SK-N-SH (cell line): Measurements from ENCODE around the gene DYNLT2B. TPM values are rescaled to one million over a fixed set of nuclear protein-coding genes. Genes with fewer than 3 reads are reported as not detected.

Source experiments
- CTCF ChIA-PET: fragments of 300-600, 350-600 bp; formaldehyde crosslinking; extraction: SDS; loops from one replicate; lab custom pipeline; 2021; lab: Yijun Ruan, JAX
- POLR2A ChIA-PET: fragments of 350-600 bp; sonication (Branson Sonifier 250); formaldehyde crosslinking; extraction: SDS; loops from one replicate; lab custom pipeline; 2020; ENCODE audit warnings: antibody characterized with exemption, inconsistent platforms; lab: Yijun Ruan, JAX
- DNase-seq: peaks from one replicate; pipeline ENCODE4 v3.0.0; 2012
- H2AFZ ChIP-seq: fragments of 200-600 bp; sonication (generic); 2 replicates; pipeline ENCODE4 v1.8.1; 2016; ENCODE audit warnings: antibody characterized with exemption, mild to moderate bottlenecking, low read depth
- H3F3A ChIP-seq: fragments of 200-600 bp; sonication (generic); replicated peaks from 2 replicates; pipeline ENCODE3; 2016; ENCODE audit warnings: antibody characterized with exemption, mild to moderate bottlenecking; ENCODE audit not compliant: insufficient read depth
- H3K27ac ChIP-seq, 2 experiments: fragments of 200-500 bp in 1 of 2; fragments of 200-600 bp in 1 of 2; sonication (Bioruptor generic) in 1 of 2; sonication (generic), shearing (Covaris generic) in 1 of 2; 2 replicates each; pipeline versions ENCODE4 v1.5.1 to v1.6.1; 2014 to 2016; ENCODE audit warnings: low read depth in 2 of 2, inconsistent platforms in 1 of 2, low read length in 1 of 2, mild to moderate bottlenecking in 1 of 2, mixed read lengths in 1 of 2
- H3K27me3 ChIP-seq: fragments of 200-600 bp; sonication (generic), shearing (Covaris generic); 2 replicates; pipeline ENCODE4 v1.6.1; 2016; ENCODE audit warnings: mixed run types; ENCODE audit not compliant: insufficient read depth
- H3K36me3 ChIP-seq, 2 experiments: fragments of 200-500 bp in 1 of 2; fragments of 200-600 bp in 1 of 2; sonication (Bioruptor generic) in 1 of 2; sonication (generic) in 1 of 2; replicated peaks in 1 of 2; 2 replicates each; pipeline versions ENCODE3 to v1.5.1; 2014 to 2016; ENCODE audit warnings: low read length in 1 of 2, mild to moderate bottlenecking in 1 of 2; ENCODE audit not compliant: insufficient read depth in 2 of 2, control insufficient read depth in 1 of 2
- H3K4me1 ChIP-seq, 2 experiments: fragments of 200-500 bp in 1 of 2; fragments of 200-600 bp in 1 of 2; sonication (Bioruptor generic) in 1 of 2; sonication (generic), shearing (Covaris generic) in 1 of 2; 2 replicates each; pipeline versions ENCODE4 v1.5.1 to v1.6.1; 2014 to 2016; ENCODE audit warnings: low read depth in 1 of 2, low read length in 1 of 2, mixed run types in 1 of 2; ENCODE audit not compliant: insufficient read depth in 2 of 2, control insufficient read depth in 1 of 2
- H3K4me2 ChIP-seq: fragments of 200-600 bp; sonication (generic), shearing (Covaris generic); 2 replicates; pipeline ENCODE4 v1.6.1; 2017; ENCODE audit warnings: mixed run types
- H3K4me3 ChIP-seq, 2 experiments: fragments of 200-500 bp in 1 of 2; fragments of 200-600 bp in 1 of 2; sonication (Bioruptor generic) in 1 of 2; sonication (generic), shearing (Covaris generic) in 1 of 2; 2 replicates each; pipeline versions ENCODE4 v1.5.1 to v1.8.1; 2014 to 2016; ENCODE audit warnings: low read depth in 2 of 2, inconsistent platforms in 1 of 2, low read length in 1 of 2, mild to moderate bottlenecking in 1 of 2, mixed read lengths in 1 of 2, moderate library complexity in 1 of 2
- H3K79me2 ChIP-seq: fragments of 200-600 bp; sonication (generic); 2 replicates; pipeline ENCODE4 v1.8.1; 2017; ENCODE audit warnings: mild to moderate bottlenecking; ENCODE audit not compliant: insufficient read depth
- H3K9ac ChIP-seq: fragments of 200-600 bp; sonication (generic); 2 replicates; pipeline ENCODE4 v1.6.1; 2017; ENCODE audit warnings: mixed run types
- H3K9me2 ChIP-seq: fragments of 200-600 bp; sonication (generic); 2 replicates; pipeline ENCODE4 v1.6.1; 2017; ENCODE audit warnings: mixed run types
- H3K9me3 ChIP-seq: fragments of 200-600 bp; sonication (generic); 2 replicates; pipeline ENCODE4 v1.6.1; 2017; ENCODE audit warnings: mixed run types, mild to moderate bottlenecking, moderate library complexity
- H4K20me1 ChIP-seq: fragments of 200-600 bp; sonication (generic); 2 replicates; pipeline ENCODE4 v1.6.1; 2017; ENCODE audit warnings: mild to moderate bottlenecking, mixed run types; ENCODE audit not compliant: insufficient read depth
- EP300 ChIP-seq, 2 experiments: IDR thresholded peaks; 2 replicates each; pipeline versions ENCODE4 v1.4.0 to v1.6.1; 2012; ENCODE audit warnings: borderline replicate concordance in 1 of 2, low read depth in 1 of 2, low read length in 1 of 2
- EZH2phosphoT487 ChIP-seq: fragments of 200-600 bp; sonication (generic); IDR thresholded peaks from 2 replicates; pipeline ENCODE4 v1.6.1; 2017; ENCODE audit warnings: low read depth, mixed run types, mild to moderate bottlenecking, antibody characterized with exemption, moderate library complexity, borderline replicate concordance
- FOSL2 ChIP-seq: IDR thresholded peaks from 2 replicates; pipeline ENCODE4 v1.4.0; 2012; ENCODE audit warnings: low read depth, mild to moderate bottlenecking, moderate library complexity, borderline replicate concordance
- FOXM1 ChIP-seq: IDR thresholded peaks from 2 replicates; pipeline ENCODE4 v1.4.0; 2012; ENCODE audit warnings: low read depth, mild to moderate bottlenecking
- IRF3 ChIP-seq: fragments of 150-350 bp; IDR thresholded peaks from 2 replicates; pipeline ENCODE4 v1.6.1; 2016; ENCODE audit warnings: mild to moderate bottlenecking, low read depth, low read length
- NFIC ChIP-seq: IDR thresholded peaks from 2 replicates; pipeline ENCODE4 v1.4.0; 2012; ENCODE audit warnings: borderline replicate concordance
- NRF1 ChIP-seq: IDR thresholded peaks from 2 replicates; pipeline ENCODE4 v1.6.1; 2012; ENCODE audit warnings: low read depth, mild to moderate bottlenecking, low read length
- POLR2AphosphoS5 ChIP-seq: IDR thresholded peaks from 2 replicates; pipeline ENCODE4 v1.6.1; 2012; ENCODE audit warnings: low read depth, low read length
- RFX5 ChIP-seq: IDR thresholded peaks from 2 replicates; pipeline ENCODE4 v1.6.1; 2012; ENCODE audit warnings: mild to moderate bottlenecking, improper control_type of control experiment, low read length
- RXRA ChIP-seq: IDR thresholded peaks from 2 replicates; pipeline ENCODE4 v1.4.0; 2012; ENCODE audit warnings: low read depth, mild to moderate bottlenecking, borderline replicate concordance
- SIN3A ChIP-seq: IDR thresholded peaks from 2 replicates; pipeline ENCODE4 v1.6.1; 2012; ENCODE audit warnings: low read depth, mild to moderate bottlenecking, low read length, moderate library complexity, borderline replicate concordance
- SMC3 ChIP-seq: IDR thresholded peaks from 2 replicates; pipeline ENCODE4 v1.6.1; 2012; ENCODE audit warnings: low read depth, low read length, improper control_type of control experiment
- TAF1 ChIP-seq: IDR thresholded peaks from 2 replicates; pipeline ENCODE4 v1.6.1; 2012; ENCODE audit warnings: low read depth, mild to moderate bottlenecking, low read length, moderate library complexity, borderline replicate concordance
- TEAD4 ChIP-seq: IDR thresholded peaks from 2 replicates; pipeline ENCODE4 v1.4.0; 2012; ENCODE audit warnings: mild to moderate bottlenecking, borderline replicate concordance; ENCODE audit not compliant: insufficient read depth
- WGBS: methylation state at CpG from one replicate; pipeline ENCODE4 v1.1.6; 2017; ENCODE audit warnings: low lambda C conversion rate; 5-methylcytosine and 5-hydroxymethylcytosine counted together
- polyA plus RNA-seq, 3 experiments: library from polyadenylated mRNA; depleted of rRNA; stranded (reverse); fragments of >200 nt; gene quantifications; 2 replicates each; pipeline ENCODE4 v1.2.3, GENCODE V29; 2012
- TF ChIP-seq, protein P1 (sequence below): IDR thresholded peaks from 2 replicates; pipeline ENCODE4; 2012
- TF ChIP-seq, protein P2 (sequence below): fragments of 150-350 bp; IDR thresholded peaks from 2 replicates; pipeline ENCODE4 v1.6.1; 2017; ENCODE audit warnings: antibody characterized with exemption, low read length, low read depth, borderline replicate concordance

DYNLT2B gene
- polyA plus RNA-seq, 1 of the 3 experiments (the other 2 are of a cell fraction) = 31.7 TPM

GRCh38 chr3:196351541-196351940 is 33.5 kb upstream of the DYNLT2B start:
- Histone ChIP-seq H3K4me3 (no peak overlapping the region), H3K27ac (no peak overlapping the region; a peak in 1 of 4 replicates), H4K20me1 (no peaks in the 10 kb centered on the region), H3F3A (no peaks in the 10 kb centered on the region), H3K4me2 (no peak overlapping the region), H3K36me3 (peaks cover 40 to 48% of the 10 kb centered on the region in 2 experiments), H3K27me3 (no peaks in the 10 kb centered on the region), H3K4me1 (peaks cover 0 to 6% of the 10 kb centered on the region in 2 experiments; a peak in 1 of 4 replicates), H3K9ac (no peak overlapping the region), H3K9me3 (no peaks in the 10 kb centered on the region), H2AFZ (no peak overlapping the region), H3K79me2 (no peaks in the 10 kb centered on the region), H3K9me2 (no peaks in the 10 kb centered on the region)
- TF ChIP-seq, protein P1, sequence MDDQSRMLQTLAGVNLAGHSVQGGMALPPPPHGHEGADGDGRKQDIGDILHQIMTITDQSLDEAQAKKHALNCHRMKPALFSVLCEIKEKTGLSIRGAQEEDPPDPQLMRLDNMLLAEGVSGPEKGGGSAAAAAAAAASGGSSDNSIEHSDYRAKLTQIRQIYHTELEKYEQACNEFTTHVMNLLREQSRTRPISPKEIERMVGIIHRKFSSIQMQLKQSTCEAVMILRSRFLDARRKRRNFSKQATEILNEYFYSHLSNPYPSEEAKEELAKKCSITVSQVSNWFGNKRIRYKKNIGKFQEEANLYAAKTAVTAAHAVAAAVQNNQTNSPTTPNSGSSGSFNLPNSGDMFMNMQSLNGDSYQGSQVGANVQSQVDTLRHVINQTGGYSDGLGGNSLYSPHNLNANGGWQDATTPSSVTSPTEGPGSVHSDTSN = no peak
- TF ChIP-seq RFX5 (no peak), FOXM1 (no peak), POLR2AphosphoS5 (no peak), NRF1 (no peak), EP300 (IDR thresholded peaks at IDR 0.05; ENCODE audit: borderline replicate concordance in 1 of 2, low read depth in 1 of 2, low read length in 1 of 2) (no peak), IRF3 (no peak), EZH2phosphoT487 (no peak), TEAD4 (no peak), SIN3A (no peak), NFIC (no peak), FOSL2 (no peak), SMC3 (no peak), RXRA (no peak)
- POLR2A ChIA-PET = no interaction called here
- WGBS = 82% methylated on average over 6 of the region's 6 CpGs
- no peak for DNase-seq
- CTCF ChIA-PET = interaction anchor here (0.9 to 1.0 kb wide), 2 partner anchors 10 to 152 kb away, joined by 3 read pairs; partner anchors contain the start of gene RNF168

- Histone ChIP-seq H3K27ac (no peak overlapping the region), H3F3A (no peaks in the 10 kb centered on the region), H3K4me2 (no peak overlapping the region), H3K27me3 (no peaks in the 10 kb centered on the region), H3K9ac (no peak overlapping the region), H3K9me2 (no peaks in the 10 kb centered on the region), H3K9me3 (no peaks in the 10 kb centered on the region), H3K4me3 (no peak overlapping the region), H4K20me1 (no peaks in the 10 kb centered on the region), H3K79me2 (no peaks in the 10 kb centered on the region), H3K4me1 (peaks cover 0 to 6% of the 10 kb centered on the region in 2 experiments; a peak in 1 of 4 replicates), H2AFZ (no peak overlapping the region), H3K36me3 (peaks cover 33% of the 10 kb centered on the region in 2 experiments)
- no peak for DNase-seq
- TF ChIP-seq FOXM1 (no peak), NFIC (no peak), TAF1 (no peak), FOSL2 (no peak)
- TF ChIP-seq, protein P2, sequence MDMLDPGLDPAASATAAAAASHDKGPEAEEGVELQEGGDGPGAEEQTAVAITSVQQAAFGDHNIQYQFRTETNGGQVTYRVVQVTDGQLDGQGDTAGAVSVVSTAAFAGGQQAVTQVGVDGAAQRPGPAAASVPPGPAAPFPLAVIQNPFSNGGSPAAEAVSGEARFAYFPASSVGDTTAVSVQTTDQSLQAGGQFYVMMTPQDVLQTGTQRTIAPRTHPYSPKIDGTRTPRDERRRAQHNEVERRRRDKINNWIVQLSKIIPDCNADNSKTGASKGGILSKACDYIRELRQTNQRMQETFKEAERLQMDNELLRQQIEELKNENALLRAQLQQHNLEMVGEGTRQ = no peak
- ChIA-PET CTCF (no interaction called here), POLR2A (interaction anchor here (0.5 to 0.6 kb wide), 2 partner anchors 30 to 191 kb away, joined by 3 read pairs; no protein-coding TSS in a partner anchor)
Observed at GRCh38 chr3:196350067-196350466, 32.0 kb upstream of the DYNLT2B start.
